GM23338 (cell line): Measurements from ENCODE around the gene EIF3F. TPM values are rescaled to one million over a fixed set of nuclear protein-coding genes. Genes with fewer than 3 reads are reported as not detected.

ENCODE experiments used
- ATAC-seq: fragments of 200-7000 bp; cut with Tn5 transposase; 3 replicates; pipeline ENCODE4 v1.9.1; 2020
- DNase-seq: peaks from one replicate; pipeline ENCODE4 v3.0.0-alpha.2; 2015; ENCODE audit warnings: low spot score
- H2AFZ ChIP-seq: fragments of 200-600 bp; sonication (generic); 2 replicates; pipeline ENCODE4 v1.8.0; 2016; ENCODE audit warnings: antibody characterized with exemption, mild to moderate bottlenecking, moderate library complexity
- H3F3A ChIP-seq: fragments of 200-600 bp; sonication (generic); replicated peaks from 2 replicates; pipeline ENCODE4 v1.8.0; 2017; ENCODE audit warnings: antibody characterized with exemption, mixed run types, low read depth
- H3K27ac ChIP-seq: fragments of 200-600 bp; sonication (generic); 2 replicates; pipeline ENCODE4 v1.6.1; 2016; ENCODE audit warnings: low read depth
- H3K27me3 ChIP-seq: fragments of 200-600 bp; sonication (generic); 2 replicates; pipeline ENCODE4 v1.8.0; 2016; ENCODE audit warnings: mild to moderate bottlenecking, mixed run types, moderate library complexity; ENCODE audit not compliant: insufficient read depth
- H3K36me3 ChIP-seq: fragments of 200-600 bp; sonication (generic); 2 replicates; pipeline ENCODE4 v1.8.0; 2016; ENCODE audit warnings: mild to moderate bottlenecking; ENCODE audit not compliant: insufficient read depth
- H3K4me1 ChIP-seq: fragments of 200-600 bp; sonication (generic); 2 replicates; pipeline ENCODE4 v1.8.0; 2016; ENCODE audit warnings: mild to moderate bottlenecking, moderate library complexity; ENCODE audit not compliant: insufficient read depth
- H3K4me2 ChIP-seq: fragments of 200-600 bp; sonication (generic); 2 replicates; pipeline ENCODE4 v1.7.1; 2017; ENCODE audit warnings: mixed run types
- H3K4me3 ChIP-seq: fragments of 200-600 bp; sonication (generic); 2 replicates; pipeline ENCODE4 v1.6.1; 2016; ENCODE audit warnings: mixed run types
- H3K79me2 ChIP-seq: fragments of 200-600 bp; sonication (generic); replicated peaks from 2 replicates; pipeline ENCODE4 v1.8.0; 2017; ENCODE audit warnings: mild to moderate bottlenecking; ENCODE audit not compliant: insufficient read depth
- H3K9me2 ChIP-seq: fragments of 200-600 bp; sonication (generic); 2 replicates; pipeline ENCODE4 v1.8.0; 2017; ENCODE audit not compliant: insufficient read depth
- H4K20me1 ChIP-seq: fragments of 200-600 bp; sonication (generic); replicated peaks from 2 replicates; pipeline ENCODE4 v1.8.0; 2017; ENCODE audit warnings: mild to moderate bottlenecking; ENCODE audit not compliant: insufficient read depth
- H3K27ac Mint-ChIP-seq: 2 replicates; pipeline ENCODE4 v1.8.0; 2020; ENCODE audit warnings: inconsistent platforms, mild to moderate bottlenecking, moderate library complexity, mixed read lengths
- H3K27me3 Mint-ChIP-seq: 3 replicates; pipeline ENCODE4 v1.8.0; 2022; ENCODE audit warnings: low read depth, mild to moderate bottlenecking, moderate library complexity, mixed read lengths, inconsistent platforms; ENCODE audit not compliant: insufficient read depth, poor library complexity
- H3K36me3 Mint-ChIP-seq: 3 replicates; pipeline ENCODE4 v1.8.0; 2021; ENCODE audit warnings: low read depth, mild to moderate bottlenecking, inconsistent platforms, moderate library complexity, mixed read lengths
- H3K4me1 Mint-ChIP-seq: 3 replicates; pipeline ENCODE4 v1.8.0; 2020; ENCODE audit warnings: mild to moderate bottlenecking, inconsistent platforms, mixed read lengths
- H3K4me3 Mint-ChIP-seq: 3 replicates; pipeline ENCODE4 v1.8.0; 2021; ENCODE audit warnings: moderate library complexity, mild to moderate bottlenecking, inconsistent platforms, mixed read lengths
- H3K9me3 Mint-ChIP-seq: 3 replicates; pipeline ENCODE4 v1.8.0; 2020; ENCODE audit warnings: moderate library complexity, mild to moderate bottlenecking, inconsistent platforms, mixed read lengths
- CREB1 ChIP-seq: fragments of 250-450 bp; sonication (Bioruptor Pico); IDR thresholded peaks from 2 replicates; pipeline ENCODE4 v1.5.0; 2020; ENCODE audit warnings: low read depth, mild to moderate bottlenecking, moderate library complexity
- CTCF ChIP-seq, 2 experiments: fragments of 200-600 bp in 1 of 2; sonication (generic) in 1 of 2; conservative IDR thresholded peaks; 2 replicates each; pipeline versions ENCODE4 v1.5.1 to v1.6.1; 2016 to 2017; ENCODE audit warnings: antibody characterized with exemption in 2 of 2, low read depth in 2 of 2, mild to moderate bottlenecking in 2 of 2, moderate library complexity in 1 of 2
- ETS1 ChIP-seq: IDR thresholded peaks from 2 replicates; pipeline ENCODE4 v1.6.1; 2016; ENCODE audit warnings: antibody characterized with exemption
- EZH2 ChIP-seq: fragments of 200-600 bp; sonication (generic); IDR thresholded peaks from one replicate; pipeline ENCODE4 v1.8.0; 2017; ENCODE audit warnings: antibody characterized with exemption, mild to moderate bottlenecking, low read depth; ENCODE audit not compliant: unreplicated experiment
- EZH2phosphoT487 ChIP-seq: fragments of 200-600 bp; sonication (generic); IDR thresholded peaks from one replicate; pipeline ENCODE4 v1.8.1; 2018; ENCODE audit warnings: antibody characterized with exemption; ENCODE audit not compliant: unreplicated experiment
- JUNB ChIP-seq: IDR thresholded peaks from one replicate; pipeline ENCODE4 v1.6.1; 2016; ENCODE audit warnings: antibody characterized with exemption; ENCODE audit not compliant: unreplicated experiment
- NANOG ChIP-seq: IDR thresholded peaks from 2 replicates; pipeline ENCODE4 v1.6.1; 2016; ENCODE audit warnings: antibody characterized with exemption, borderline replicate concordance
- POLR2AphosphoS5 ChIP-seq: IDR thresholded peaks from 2 replicates; pipeline ENCODE4 v1.6.1; 2016; ENCODE audit warnings: antibody characterized with exemption, low read depth
- REST ChIP-seq: IDR thresholded peaks from one replicate; pipeline ENCODE4 v1.6.1; 2018; ENCODE audit warnings: antibody characterized with exemption; ENCODE audit not compliant: unreplicated experiment
- STAT1 ChIP-seq: IDR thresholded peaks from one replicate; pipeline ENCODE4 v1.6.1; 2016; ENCODE audit warnings: antibody characterized with exemption; ENCODE audit not compliant: unreplicated experiment
- ZNF331 ChIP-seq: fragments of 250-450 bp; sonication (Bioruptor Pico); IDR thresholded peaks from 2 replicates; pipeline ENCODE4 v1.5.0; 2020; ENCODE audit warnings: low read depth, mild to moderate bottlenecking, moderate library complexity
- polyA plus RNA-seq: library from polyadenylated mRNA; unstranded; fragments of >200 nt; fragmentation: Nextera tagmentation; extraction: Ambion mirVana; gene quantifications from 2 replicates; pipeline ENCODE4 v1.2.1, GENCODE V29; 2016
- total RNA-seq: library from RNA; depleted of rRNA; stranded (reverse); fragments of >200 nt; shearing (Covaris generic); gene quantifications from 2 replicates; pipeline ENCODE4 v1.2.3, GENCODE V29; 2014

The EIF3F gene
- total and polyA plus RNA-seq, 2 experiments from 2014 or later = 237 to 555 TPM

- no peak for TF ChIP-seq CTCF (conservative IDR thresholded peaks at IDR 0.05; ENCODE audit: low read depth in 2 of 2)
- no peak for TF ChIP-seq NANOG
- no peak for TF ChIP-seq ETS1
- no peak for TF ChIP-seq EZH2phosphoT487
- TF ChIP-seq POLR2AphosphoS5 = no peak
- no peak for TF ChIP-seq EZH2
- TF ChIP-seq STAT1 = no peak
- TF ChIP-seq CREB1 (CRISPR knock-in tag) = no peak
Measured at GRCh38 chr11:8023831-8024555, 36.9 kb downstream of the EIF3F start (continued).

GRCh38 chr11:8025123-8025522 lies 38.0 kb downstream of the EIF3F start:
- H3K79me2 ChIP-seq = no peaks in the 10 kb centered on the region
- no peaks in the 10 kb centered on the region for H4K20me1 ChIP-seq
- peaks cover 24% of the 10 kb centered on the region for H3K27me3 ChIP-seq
- H3K27ac ChIP-seq = no peak overlapping the region
- Mint-ChIP-seq H3K9me3 (no peaks in the 10 kb centered on the region), H3K36me3 (no peaks in the 10 kb centered on the region; the same call in 2 of the 3 replicates), H3K27ac (no peak overlapping the region), H3K4me3 (no peak overlapping the region), H3K27me3 (peaks cover 16% of the 10 kb centered on the region), H3K4me1 (peaks cover 5% of the 10 kb centered on the region)
- peaks cover under 1% of the 10 kb centered on the region; the same call in 1 of the 2 replicates for H3F3A ChIP-seq
- no peaks in the 10 kb centered on the region for H3K9me2 ChIP-seq
- peaks cover 4% of the 10 kb centered on the region for H3K4me1 ChIP-seq
- DNase-seq = no peak
- H3K36me3 ChIP-seq = no peaks in the 10 kb centered on the region
- ATAC-seq = no peak
- H3K4me2 ChIP-seq = no peak overlapping the region
- H2AFZ ChIP-seq = no peak overlapping the region
- no peak overlapping the region for H3K4me3 ChIP-seq
- TF ChIP-seq POLR2AphosphoS5 (no peak), ETS1 (no peak), EZH2phosphoT487 (no peak), REST (no peak), CTCF (conservative IDR thresholded peaks at IDR 0.05; ENCODE audit: low read depth in 2 of 2) (no peak), CREB1 (CRISPR knock-in tag) (no peak), EZH2 (no peak), STAT1 (no peak), NANOG (no peak), ZNF331 (CRISPR knock-in tag) (no peak), JUNB (no peak)
